HG02763 (cell line): ENCODE data around the gene LYPD5.
"Not testable (repeated sequence)": the region's sequence is repeated elsewhere in the genome, so short reads cannot be mapped to it uniquely, and the experiment has no call there.

ENCODE experiments used
- ATAC-seq: cut with Tn5 transposase; IDR thresholded peaks from one replicate; pipeline ENCODE4 v1.9.1; 2021; ENCODE audit warnings: mild to moderate bottlenecking, moderate library complexity; ENCODE audit not compliant: unreplicated experiment

Gene LYPD5

GRCh38 chr19:43806848-43807247 is 4.6 kb upstream of the LYPD5 start:
- no peak for ATAC-seq

- not testable (repeated sequence) for ATAC-seq
These were observed 4.2 kb upstream of the LYPD5 start for GRCh38 chr19:43806401-43806800.

GRCh38 chr19:43804432-43804831 is 2.2 kb upstream of the LYPD5 start:
- ATAC-seq = no peak

DNA sequence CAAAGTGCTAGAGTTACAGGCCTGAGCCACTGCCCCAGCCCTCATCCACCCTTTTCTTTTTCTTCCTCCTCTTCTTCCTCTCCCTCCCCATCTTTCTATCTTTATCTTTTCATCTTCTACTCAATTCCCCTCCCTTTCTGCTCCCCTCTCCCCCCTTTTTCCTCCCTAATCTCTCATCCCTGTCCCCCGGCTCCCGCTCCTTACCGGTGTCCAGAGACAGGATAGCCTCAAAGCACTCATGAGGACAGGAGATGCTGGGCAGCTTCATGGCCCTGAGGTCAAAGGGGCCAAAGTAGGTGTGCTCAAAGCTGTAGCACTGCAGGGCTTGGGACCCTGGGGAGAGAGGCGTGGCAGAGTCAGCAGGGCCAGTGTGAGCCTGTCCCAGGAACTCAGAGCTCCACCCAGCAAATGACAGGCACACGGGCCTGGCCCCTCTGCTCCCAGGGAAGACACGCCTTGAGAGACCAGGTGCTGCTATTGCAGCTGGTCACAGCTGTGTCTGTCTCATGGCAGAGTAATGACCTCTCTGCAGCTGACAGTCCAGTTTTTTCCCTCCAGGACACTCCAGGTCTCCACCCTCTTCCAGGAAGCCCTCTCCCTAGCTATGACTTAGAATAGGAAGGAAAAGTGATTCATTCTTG is 2.6 kb downstream of the LYPD5 start:
- no peak for ATAC-seq

DNA sequence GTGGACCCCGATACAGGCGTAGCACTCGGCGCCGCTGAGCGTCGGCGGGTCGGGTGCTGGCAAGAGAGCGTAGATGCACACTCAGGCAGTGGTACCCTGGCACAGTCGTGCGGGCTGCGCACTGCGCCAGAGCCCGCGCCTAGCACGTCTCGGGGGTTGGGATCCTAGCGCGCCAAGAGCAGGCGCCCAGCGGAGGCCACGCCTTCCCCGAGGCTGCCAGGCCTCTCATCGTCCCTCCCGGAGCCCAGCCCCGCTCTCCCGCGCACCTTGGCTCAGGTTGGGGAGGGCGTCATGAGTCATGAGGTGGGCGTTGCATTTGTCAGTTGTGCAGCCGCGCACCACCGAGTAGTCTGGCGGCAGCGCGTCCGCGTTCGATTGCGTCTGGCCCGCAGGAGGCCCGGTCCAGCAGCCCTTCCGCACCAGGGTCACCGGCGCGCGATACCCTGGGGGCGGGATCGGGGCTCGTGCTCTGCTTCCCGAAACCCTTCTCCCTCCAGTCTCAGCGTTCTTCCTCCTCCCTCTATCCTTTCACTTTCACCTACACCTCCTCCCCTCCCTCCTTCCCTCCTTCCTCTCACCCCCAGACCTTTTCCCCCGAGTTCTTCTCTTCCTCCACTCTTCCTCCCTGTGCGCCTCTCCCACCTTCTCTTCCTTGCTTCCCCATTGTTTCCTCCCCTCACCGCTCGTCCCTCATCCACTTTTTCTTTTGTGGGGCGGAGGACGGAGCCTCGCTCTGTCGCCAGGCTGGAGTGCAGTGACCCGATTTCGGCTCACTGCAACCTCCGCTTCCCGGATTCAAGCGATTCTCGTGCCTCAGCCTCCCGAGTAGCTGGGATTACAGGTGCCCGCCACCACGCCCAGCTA is 3.5 kb downstream of the LYPD5 start:
- ATAC-seq = no peak

DNA sequence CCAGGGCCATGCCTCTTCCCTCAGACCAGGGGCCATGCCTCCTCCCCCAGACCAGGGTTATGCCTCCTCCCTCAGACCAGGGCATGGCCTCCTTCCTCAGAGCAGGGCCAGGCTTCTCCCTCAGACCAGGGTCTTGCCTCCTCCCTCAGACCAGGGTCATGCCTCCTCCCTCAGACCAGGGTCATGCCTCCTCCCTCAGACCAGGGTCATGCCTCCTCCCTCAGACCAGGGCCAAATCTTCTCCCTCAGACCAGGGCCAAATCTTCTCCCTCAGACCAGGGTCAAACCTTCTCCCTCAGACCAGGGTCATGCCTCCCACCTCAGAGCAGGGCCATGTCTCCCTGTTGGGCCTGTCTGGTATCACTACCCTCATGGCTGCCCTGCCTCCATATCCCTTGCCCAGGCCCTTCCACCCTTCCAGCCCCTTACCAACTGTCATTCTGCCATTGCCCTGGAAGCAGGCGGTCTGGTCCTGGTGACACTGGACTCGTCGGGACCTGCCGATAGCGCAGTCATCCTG is 4.2 kb downstream of the LYPD5 start:
- no peak for ATAC-seq

- ATAC-seq = no peak
These were observed 4.7 kb downstream of the LYPD5 start for GRCh38 chr19:43797556-43797955.

DNA sequence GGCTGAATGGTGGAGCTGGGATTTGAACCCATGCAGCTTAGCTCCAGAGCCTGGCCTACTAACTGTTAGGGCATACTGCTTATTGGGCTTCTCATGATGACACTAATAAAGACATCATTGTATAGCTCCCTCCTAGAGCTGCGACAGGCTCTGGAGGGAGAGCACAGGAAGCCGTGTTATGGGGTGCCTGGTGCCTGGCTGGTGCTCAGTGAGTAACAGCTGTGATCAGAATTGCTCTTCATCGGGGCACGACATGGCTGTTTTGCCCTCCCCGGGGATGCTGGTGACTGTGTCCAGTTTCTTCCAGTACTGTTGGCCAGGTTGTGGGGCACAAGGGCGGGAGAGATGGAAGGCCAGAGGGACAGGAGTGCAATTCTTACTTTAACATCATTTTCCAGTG is 5.1 kb downstream of the LYPD5 start:
- no peak for ATAC-seq

DNA sequence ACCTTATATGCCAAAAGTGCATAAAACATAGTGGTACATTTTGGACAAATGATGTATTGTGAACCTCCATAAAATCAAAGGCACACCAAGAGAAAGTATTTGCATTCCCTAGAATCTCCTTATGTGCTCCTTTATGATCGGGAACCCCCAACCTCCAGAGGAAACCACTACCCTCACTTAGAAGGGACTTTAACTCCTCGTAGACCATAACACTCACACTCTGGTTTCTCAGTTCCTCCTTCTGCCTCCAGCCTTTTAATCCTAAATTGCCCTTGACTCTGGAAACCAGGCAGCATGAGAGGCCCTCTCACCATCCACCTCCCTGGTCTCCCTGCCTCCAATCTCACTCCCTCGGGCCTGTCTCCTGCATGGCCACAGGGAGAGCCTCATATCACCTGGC is 11.7 kb downstream of the LYPD5 start:
- no peak for ATAC-seq

- no peak for ATAC-seq
These were observed 13.2 kb downstream of the LYPD5 start for GRCh38 chr19:43789029-43789428.

- no peak for ATAC-seq
These were observed 15.6 kb downstream of the LYPD5 start for GRCh38 chr19:43786665-43787064.

GRCh38 chr19:43784981-43785808 is 17.1 kb downstream of the LYPD5 start:
- peak; percentile 34 for ATAC-seq

- no peak for ATAC-seq
These were observed 17.8 kb downstream of the LYPD5 start for GRCh38 chr19:43784241-43784980.

DNA sequence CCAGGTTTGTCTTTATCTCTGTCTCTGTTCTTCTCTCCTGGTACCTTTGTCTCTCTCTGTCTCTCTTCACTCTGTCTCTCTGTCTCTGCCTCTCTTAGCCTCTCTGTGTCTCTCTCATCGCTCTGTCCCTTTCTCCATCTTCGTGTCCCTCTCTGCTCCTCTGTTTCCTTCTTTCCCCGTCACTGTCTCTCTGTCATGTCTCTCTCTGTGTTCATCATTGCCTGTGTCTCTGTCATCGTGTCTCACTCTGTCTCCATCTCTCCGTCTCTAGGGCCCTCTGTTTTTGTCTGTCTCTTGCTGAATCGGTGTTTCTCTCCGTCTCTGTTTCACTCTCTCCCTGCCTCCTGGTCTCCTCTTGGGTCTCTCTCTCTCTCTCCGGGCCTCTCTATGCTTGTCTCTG is 18.6 kb downstream of the LYPD5 start:
- ATAC-seq = no peak

DNA sequence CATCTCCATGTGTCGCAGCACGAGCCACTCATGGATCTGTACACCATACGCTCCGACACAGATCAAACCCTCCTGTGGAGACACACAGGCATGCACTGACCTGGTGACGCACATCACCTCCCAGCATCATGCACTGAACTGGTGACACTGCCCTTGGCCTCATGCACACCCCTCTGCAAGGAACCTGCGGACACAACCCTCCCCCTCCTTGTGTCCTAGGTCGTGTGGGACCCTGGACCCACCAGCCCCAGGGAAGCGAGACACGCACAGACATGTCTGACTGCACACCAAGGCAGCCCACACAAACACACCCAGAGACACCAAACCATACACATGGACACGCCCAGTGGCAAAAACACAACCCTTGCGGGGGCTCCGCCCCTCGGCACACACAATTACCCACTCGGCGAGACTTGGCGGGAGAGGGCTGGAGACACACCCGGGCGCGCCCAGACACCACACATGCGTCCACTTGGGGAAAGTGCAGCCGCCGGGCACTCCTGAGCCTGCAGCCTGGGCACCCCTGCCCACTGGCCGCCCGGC is 19.5 kb downstream of the LYPD5 start:
- ATAC-seq = no peak

DNA sequence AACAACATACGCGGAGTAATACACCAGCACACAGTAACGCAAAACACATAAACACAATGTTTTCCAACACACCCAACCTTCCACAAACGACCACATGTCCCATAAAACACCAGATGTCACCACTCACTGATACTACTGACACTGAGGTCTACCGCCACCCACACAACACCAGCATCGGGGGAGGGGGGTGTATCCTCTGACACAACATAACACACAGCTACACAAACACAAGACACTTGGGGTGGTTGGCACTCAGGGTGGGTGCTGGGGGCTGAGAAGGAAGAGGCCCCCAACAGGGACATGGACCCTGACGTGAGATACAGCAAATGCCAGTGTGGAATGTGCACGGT is 20.0 kb downstream of the LYPD5 start:
- ATAC-seq = no peak

GRCh38 chr19:43781630-43782310 is 20.5 kb downstream of the LYPD5 start:
- ATAC-seq = no peak

DNA sequence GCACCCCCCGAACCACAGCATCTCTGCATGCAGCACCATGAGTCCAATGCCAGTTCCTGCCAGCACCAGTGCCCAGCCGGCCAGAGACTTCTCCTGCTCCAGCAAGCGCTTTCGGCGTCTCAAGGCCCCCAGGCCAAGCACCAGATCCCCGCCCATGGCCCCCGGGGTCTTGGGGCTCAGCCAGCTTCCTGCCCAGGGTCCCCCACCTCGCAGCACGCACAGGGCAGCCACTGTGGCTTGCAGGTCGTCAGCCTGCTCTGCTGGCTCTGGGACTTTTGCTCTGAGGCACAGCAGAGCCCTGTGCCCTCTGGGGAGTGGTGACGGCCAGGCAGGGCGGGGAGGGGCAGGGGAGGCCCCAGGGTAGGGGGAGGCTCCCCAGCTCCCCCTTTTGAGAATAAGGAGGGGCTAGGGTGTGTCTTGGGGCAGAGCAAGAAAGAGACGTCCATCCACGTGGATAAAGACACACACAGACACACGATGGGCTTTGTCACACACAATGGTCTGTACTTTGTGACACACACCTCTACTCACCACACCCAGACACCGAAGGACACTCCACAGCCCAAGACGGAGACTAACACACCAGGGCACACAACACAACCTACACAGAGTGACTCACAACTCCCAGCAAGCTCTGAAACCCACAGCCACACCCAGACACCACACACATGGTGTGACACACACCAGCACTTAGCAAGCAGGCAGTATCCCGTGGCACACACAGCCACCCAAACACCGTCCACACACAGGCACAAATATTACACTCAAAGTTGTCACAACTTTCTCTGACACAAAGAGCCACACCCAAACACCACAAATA is 21.3 kb downstream of the LYPD5 start, which contains the start of gene KCNN4:
Gene KCNN4 (minus strand): TSS at position 268 of the 820 bp plus-strand sequence. CDS start 112 bp downstream, at position 156.
- peak; percentile 38 for ATAC-seq

GRCh38 chr19:43779820-43780219 is 22.4 kb downstream of the LYPD5 start:
- no peak for ATAC-seq
